Ovary (tissue), 9 donors: Measurements from ENCODE around the gene EOLA2. TPM values are rescaled to one million over a fixed set of nuclear protein-coding genes. Genes with fewer than 3 reads are reported as not detected.
"Not testable (repeated sequence)": the region's sequence is repeated elsewhere in the genome, so short reads cannot be mapped to it uniquely, and the experiment has no call there.

ENCODE experiments used
- DNase-seq, 5 donors: peaks; one replicate each; pipeline ENCODE4 v3.0.0-alpha.2; 2019 to 2020
- H3K27ac ChIP-seq, 2 donors: fragments of 200-600 bp; one replicate each; pipeline versions ENCODE4 v1.5.1 to v1.8.0; 2019 to 2022
- H3K27me3 ChIP-seq: fragments of 200-600 bp; one replicate; pipeline ENCODE4 v1.8.0; 2022
- H3K36me3 ChIP-seq: fragments of 200-600 bp; sonication (generic); one replicate; pipeline ENCODE4 v1.5.1; 2019
- H3K4me1 ChIP-seq: one replicate; pipeline ENCODE4 v1.8.1; 2013; ENCODE audit warnings: mild to moderate bottlenecking, moderate library complexity; ENCODE audit not compliant: insufficient read depth
- H3K4me3 ChIP-seq: fragments of 200-600 bp; sonication (generic); one replicate; pipeline ENCODE4 v1.5.1; 2017
- H3K9me3 ChIP-seq, 2 donors: fragments of 200-600 bp in 1 of 2; sonication (generic) in 1 of 2; one replicate each; pipeline versions ENCODE4 v1.5.1 to v1.8.1; 2013 to 2019; ENCODE audit warnings: mild to moderate bottlenecking in 1 of 2, moderate library complexity in 1 of 2
- EP300 ChIP-seq: sonication (generic); formaldehyde crosslinking; IDR thresholded peaks from one replicate; pipeline ENCODE4 v1.6.1; 2017; ENCODE audit warnings: antibody characterized with exemption
- POLR2A ChIP-seq: fragments of 450-650 bp; IDR thresholded peaks from one replicate; pipeline ENCODE4 v1.6.1; 2017; ENCODE audit warnings: antibody characterized with exemption, mild to moderate bottlenecking, moderate library complexity
- WGBS, 3 donors: extraction: QIAGEN DNeasy Blood & Tissue Kit in 1 of 3; methylation state at CpG; one replicate each; pipeline versions ENCODE4 v1.1.5 to v1.1.7; 2013 to 2017; 5-methylcytosine and 5-hydroxymethylcytosine counted together
- intact Hi-C, 4 donors: fragments of 100-400 bp; cut with DNase I; formaldehyde crosslinking; loops; one replicate each; pipeline versions ENCODE4 v1.11.0 to v1.15.1; 2022 to 2023
- polyA plus RNA-seq, 2 donors: library from polyadenylated mRNA; stranded (reverse); fragments of 200-250 nt in 1 of 2; fragments of 350-450 nt in 1 of 2; fragmentation: Illumina TruSeq in 1 of 2; extraction: RNeasy Lipid Tissue Mini Kit (QIAGEN cat#74804) in 1 of 2; gene quantifications; one replicate each; pipeline ENCODE4 v1.2.3, GENCODE V29; 2013 to 2014
- total RNA-seq, 7 donors: library from RNA; depleted of rRNA in 2 of 7; stranded (reverse); fragments of >200 nt in 2 of 7; fragmentation: NEBNext Ultra II Directional in 3 of 7; extraction: Animal tissue kit (Norgen Biotek cat#: 25700) in 3 of 7; gene quantifications; one replicate each; pipeline versions ENCODE4 v1.1.0 to v1.2.4, GENCODE V29; 2016 to 2023
- TF ChIP-seq, protein P1 (sequence below), 3 donors: fragments of 450-650 bp in 2 of 3; fragments of 200-600 bp in 1 of 3; IDR thresholded peaks; one replicate each; pipeline versions ENCODE4 v1.5.1 to v1.8.0; 2016 to 2022; ENCODE audit warnings: antibody characterized with exemption in 3 of 3, mild to moderate bottlenecking in 1 of 3
- donor health status: DM: no; HTN: no; CAD: no; lungs with moderate emphysema.
- donor health status: DM: no; HTN: no; CAD: no.
- donor health status: Bipolar disorder and iron deficiency.
- donor health status: DM: yes; HTN: yes; CAD: no.
- donor health status: DM: no; HTN: no; CAD: no.
- donor health status: DM: yes; HTN: yes; CAD: no.

The EOLA2 gene
- total and polyA plus RNA-seq, 9 donors = 16.4 to 37.9 (median 31.9) TPM

DNA sequence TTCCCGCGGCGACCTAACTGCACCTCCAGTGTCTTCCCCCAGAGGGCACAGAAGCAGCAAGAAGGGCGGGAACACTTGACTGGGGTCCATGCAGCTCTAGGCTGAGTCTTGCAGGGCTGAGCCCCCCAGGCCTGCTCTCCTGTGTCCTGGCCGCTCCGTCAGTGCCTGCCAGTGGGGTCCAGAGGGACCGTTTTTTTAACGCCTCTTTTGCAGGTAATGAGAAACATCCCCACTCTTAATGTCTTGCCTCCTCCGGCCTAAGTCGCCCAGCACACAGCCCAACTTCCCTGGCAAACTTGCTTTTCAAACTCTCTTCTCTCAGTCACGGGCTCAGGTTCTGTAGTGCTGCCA, 2.4 kb upstream of the EOLA2 start:
- H3K4me3 ChIP-seq, H3K4me1 ChIP-seq, H3K27ac ChIP-seq, H3K27me3 ChIP-seq, H3K9me3 ChIP-seq, H3K36me3 ChIP-seq, intact Hi-C loops, DNase-seq: not testable (repeated sequence)
- 35 to 49% (median 39%) methylated on average over 10 to 11 of the region's 11 CpGs for WGBS, 3 donors
- TF ChIP-seq, protein P1, sequence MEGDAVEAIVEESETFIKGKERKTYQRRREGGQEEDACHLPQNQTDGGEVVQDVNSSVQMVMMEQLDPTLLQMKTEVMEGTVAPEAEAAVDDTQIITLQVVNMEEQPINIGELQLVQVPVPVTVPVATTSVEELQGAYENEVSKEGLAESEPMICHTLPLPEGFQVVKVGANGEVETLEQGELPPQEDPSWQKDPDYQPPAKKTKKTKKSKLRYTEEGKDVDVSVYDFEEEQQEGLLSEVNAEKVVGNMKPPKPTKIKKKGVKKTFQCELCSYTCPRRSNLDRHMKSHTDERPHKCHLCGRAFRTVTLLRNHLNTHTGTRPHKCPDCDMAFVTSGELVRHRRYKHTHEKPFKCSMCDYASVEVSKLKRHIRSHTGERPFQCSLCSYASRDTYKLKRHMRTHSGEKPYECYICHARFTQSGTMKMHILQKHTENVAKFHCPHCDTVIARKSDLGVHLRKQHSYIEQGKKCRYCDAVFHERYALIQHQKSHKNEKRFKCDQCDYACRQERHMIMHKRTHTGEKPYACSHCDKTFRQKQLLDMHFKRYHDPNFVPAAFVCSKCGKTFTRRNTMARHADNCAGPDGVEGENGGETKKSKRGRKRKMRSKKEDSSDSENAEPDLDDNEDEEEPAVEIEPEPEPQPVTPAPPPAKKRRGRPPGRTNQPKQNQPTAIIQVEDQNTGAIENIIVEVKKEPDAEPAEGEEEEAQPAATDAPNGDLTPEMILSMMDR (IDR thresholded peaks at IDR 0.05) = peak; percentile 19 to 64 (median 60)

DNA sequence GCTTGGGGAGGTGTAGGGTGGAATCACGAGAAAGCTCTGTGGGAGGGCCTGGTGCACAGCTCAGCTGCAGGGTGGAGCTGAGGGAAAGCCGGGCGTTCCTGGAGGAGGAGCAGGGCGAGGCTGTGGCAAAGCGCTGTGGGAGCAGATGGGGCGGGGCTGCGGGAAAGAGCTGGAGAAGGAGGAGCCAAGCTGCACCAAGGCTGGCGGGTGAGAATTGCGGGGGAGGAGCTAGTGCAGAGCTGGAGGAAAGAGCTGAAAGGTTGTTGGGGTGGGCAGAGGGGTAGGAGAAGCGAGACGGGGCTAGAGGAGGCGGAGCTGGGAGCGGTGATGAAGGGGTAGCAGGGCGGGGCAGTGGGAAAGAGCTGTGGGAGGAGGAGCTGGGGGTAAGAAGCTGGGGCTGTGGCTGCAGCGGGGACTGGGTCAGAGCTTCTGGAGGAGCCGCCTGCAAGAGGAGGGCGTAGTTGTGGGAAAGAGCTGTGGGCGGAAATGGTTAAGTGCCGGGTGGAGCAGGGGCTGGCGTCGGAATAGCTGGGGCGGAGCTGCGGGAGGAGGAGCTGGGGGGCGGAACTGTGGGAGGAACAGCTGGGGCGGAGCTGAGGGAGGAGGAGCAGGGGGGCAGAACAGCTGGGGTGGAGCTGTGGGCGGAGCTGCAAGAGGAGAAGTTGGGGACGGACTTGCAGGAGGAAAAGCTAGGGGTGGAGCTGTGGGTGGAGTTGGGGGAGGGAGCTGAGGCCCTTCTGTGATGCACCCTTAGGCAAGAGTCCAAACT, 1.8 kb upstream of the EOLA2 start:
- no peaks in the 10 kb centered on the region for H3K9me3 ChIP-seq
- peak overlapping the region; percentile 51 for H3K4me3 ChIP-seq
- no peaks in the 10 kb centered on the region for H3K4me1 ChIP-seq
- whole genome bisulfite sequencing, 3 donors = 35 to 50% (median 41%) methylated on average over 27 of the region's 27 CpGs
- H3K27me3 ChIP-seq = no peaks in the 10 kb centered on the region
- no peaks in the 10 kb centered on the region for H3K36me3 ChIP-seq
- DNase-seq = peak; percentile 93 to 96 (median 95)
- peak overlapping the region; percentile 78 to 85 for H3K27ac ChIP-seq
- TF ChIP-seq POLR2A (peak; percentile 36), EP300 (no peak)
- intact Hi-C loops = no loop called here

DNA sequence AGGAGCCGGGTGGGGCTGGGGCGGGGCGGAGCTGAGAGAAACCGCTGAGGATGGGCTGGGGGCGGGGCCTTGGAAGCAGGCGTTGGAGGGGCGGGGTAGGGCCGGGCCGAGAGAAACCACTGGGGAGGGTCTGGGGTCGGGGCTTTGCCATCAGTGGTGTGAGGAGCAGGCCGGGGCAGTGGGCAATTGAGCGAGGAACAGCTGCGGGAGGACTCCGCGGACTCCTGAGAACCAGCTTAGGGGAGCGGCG, 1.3 kb upstream of the EOLA2 start:
- Histone ChIP-seq H3K27me3 (no peaks in the 10 kb centered on the region), H3K9me3 (no peaks in the 10 kb centered on the region), H3K4me3 (peak overlapping the region; percentile 51), H3K36me3 (no peaks in the 10 kb centered on the region), H3K4me1 (no peaks in the 10 kb centered on the region), H3K27ac (peak overlapping the region; percentile 78 to 85)
- 42 to 58% (median 48%) methylated on average over 17 of the region's 17 CpGs for WGBS, 3 donors
- TF ChIP-seq, protein P1 (IDR thresholded peaks at IDR 0.05) = no peak
- TF ChIP-seq EP300 (no peak), POLR2A (no peak)
- intact Hi-C loops = no loop called here
- DNase-seq = no peak

DNA sequence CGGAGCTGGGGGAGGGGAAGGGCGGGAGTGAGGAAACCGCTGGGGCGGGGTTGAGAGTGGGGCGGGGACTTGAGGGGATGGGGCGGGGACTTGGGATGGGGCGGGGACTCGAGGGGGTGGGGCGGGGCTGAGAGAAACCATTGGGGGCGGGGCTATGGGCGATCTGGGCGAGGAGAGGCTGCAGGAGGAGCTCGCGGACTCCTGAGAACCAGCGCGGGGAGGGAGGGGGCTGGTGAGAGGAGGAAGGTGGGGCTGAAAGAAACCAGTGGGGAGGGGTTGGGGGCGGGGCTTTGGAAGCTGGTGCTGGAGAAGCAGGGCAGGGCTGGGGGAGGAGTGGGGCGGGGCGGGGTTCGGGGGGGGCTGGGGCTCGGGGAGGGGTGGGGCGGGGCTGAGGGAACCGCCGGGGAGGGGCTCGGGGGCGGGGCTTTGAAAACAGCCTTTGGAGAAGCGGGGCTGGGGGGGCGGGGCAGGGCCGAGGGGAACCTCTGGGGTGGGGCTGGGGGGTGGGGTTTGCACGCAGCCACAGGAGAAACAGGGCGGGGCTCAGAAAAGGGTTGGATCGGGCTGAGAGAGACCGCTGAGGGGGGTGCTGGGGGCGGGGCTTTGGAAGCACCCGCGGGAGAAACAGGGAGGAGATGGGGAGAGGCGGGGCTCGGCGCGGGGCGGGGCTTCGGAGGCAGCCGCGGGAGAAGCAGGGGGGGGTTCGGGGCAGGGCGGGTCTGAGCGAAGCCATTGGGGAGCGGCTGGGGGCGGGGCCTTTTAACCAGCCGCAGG, 777 bp upstream of the EOLA2 start:
- Histone ChIP-seq H3K4me1 (no peaks in the 10 kb centered on the region), H3K4me3 (peak overlapping the region; percentile 61), H3K36me3 (no peaks in the 10 kb centered on the region), H3K27me3 (no peaks in the 10 kb centered on the region), H3K27ac (peak overlapping the region; percentile 62 to 85), H3K9me3 (no peaks in the 10 kb centered on the region)
- WGBS, 3 donors = 33 to 57% (median 49%) methylated on average over 14 to 47 of the region's 50 CpGs
- DNase-seq = peak; percentile 94 to 97 (median 96)
- intact Hi-C loops = no loop called here
- TF ChIP-seq EP300 (no peak), POLR2A (no peak)
- TF ChIP-seq, protein P1 (IDR thresholded peaks at IDR 0.05) = no peak
